GM12872 (cell line): Measurements from ENCODE around the gene CASZ1.

ENCODE experiments used
- TF ChIP-seq, protein P1 (sequence below): IDR thresholded peaks from 3 replicates; pipeline ENCODE4 v1.5.1; 2011; ENCODE audit warnings: low read depth, mild to moderate bottlenecking, low read length, moderate library complexity; ENCODE audit not compliant: insufficient read depth

CASZ1 gene

DNA sequence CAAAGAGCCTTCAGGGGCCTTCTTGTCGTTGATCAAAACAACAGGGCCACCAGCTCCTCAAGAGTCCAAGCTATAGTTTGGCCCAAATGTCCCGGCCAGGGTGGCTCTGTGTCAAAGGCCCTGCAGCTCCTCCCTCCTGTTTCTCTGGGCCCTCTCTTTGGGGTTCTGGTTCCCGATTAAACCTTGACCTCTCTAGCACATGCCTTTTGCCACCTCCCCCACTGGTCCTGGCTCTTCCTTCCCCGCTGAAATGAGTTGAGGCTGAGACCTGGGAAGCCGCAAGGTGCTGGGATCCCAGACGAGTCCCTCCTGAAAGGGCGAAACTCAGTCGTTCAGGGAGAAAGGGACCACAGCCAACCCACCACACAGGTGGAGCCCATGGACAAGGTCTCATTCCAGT lies 56.9 kb downstream of the CASZ1 start:
- TF ChIP-seq, protein P1, sequence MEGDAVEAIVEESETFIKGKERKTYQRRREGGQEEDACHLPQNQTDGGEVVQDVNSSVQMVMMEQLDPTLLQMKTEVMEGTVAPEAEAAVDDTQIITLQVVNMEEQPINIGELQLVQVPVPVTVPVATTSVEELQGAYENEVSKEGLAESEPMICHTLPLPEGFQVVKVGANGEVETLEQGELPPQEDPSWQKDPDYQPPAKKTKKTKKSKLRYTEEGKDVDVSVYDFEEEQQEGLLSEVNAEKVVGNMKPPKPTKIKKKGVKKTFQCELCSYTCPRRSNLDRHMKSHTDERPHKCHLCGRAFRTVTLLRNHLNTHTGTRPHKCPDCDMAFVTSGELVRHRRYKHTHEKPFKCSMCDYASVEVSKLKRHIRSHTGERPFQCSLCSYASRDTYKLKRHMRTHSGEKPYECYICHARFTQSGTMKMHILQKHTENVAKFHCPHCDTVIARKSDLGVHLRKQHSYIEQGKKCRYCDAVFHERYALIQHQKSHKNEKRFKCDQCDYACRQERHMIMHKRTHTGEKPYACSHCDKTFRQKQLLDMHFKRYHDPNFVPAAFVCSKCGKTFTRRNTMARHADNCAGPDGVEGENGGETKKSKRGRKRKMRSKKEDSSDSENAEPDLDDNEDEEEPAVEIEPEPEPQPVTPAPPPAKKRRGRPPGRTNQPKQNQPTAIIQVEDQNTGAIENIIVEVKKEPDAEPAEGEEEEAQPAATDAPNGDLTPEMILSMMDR: no peak

DNA sequence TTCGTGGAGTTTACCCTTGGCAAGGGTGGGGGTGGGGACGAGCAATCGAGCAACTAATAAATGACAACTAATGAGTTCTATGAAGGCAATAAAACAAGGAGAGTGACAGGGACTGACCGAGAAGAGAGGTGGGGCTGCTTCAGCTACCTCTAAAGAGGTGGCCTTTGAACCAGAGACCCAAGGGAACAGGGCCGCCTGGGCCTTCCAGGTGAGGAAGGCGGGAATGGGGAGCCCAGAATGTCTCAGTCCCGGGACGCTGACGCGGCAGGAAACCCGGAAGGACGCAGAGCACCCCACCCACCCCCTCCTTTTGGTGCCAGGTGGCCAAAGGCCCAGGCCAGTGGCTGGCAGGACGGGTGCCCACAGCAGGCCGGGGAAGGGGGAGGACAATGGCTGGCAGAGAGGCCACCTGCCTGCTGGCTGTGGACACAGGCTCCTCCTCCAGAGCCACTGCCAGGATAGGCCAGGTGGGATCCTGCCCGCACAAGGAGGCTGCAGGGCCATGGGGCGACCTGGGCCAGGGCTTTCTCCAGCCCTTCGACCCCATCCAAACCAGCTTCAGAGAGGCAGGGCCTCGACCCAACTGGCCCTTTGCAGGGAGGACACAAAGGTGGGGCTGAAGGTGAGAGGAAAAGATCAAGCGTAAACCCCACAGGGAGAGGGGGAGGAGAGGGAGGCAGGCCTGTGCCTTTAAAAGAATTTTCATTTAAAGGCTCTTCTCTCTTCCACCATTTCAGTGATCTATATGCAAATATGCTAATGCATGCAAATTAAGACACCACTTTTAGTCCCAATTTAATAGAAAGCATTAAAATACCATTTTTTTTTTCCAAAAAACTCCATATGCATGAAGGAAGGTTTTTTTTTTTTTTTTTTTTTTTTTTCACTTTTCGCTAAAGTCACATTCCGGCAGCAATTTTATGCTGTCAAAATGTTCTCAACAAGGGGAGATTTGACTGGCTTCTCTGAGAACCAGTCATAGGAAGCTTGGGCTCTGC lies 58.1 kb downstream of the CASZ1 start:
- TF ChIP-seq, protein P1: no peak

DNA sequence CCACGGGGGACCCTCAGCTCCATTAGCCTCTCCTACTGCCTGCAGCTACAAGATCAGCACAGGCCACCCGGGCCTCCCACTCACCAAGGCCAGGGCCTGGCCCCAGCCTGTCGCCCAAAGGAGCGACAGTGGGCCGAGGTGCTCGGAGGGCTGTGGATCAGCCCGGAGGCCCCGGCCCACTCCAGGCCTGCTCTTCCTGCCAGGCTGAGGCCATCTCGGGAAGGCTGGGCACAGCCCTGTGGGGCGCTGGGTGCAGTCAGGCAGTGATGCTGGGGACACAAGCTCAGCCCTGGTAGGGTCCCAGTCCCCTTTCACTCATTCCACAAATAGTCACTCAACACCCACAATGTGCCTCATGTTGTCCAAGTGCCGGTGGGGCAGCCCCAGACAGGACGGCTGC lies 58.8 kb downstream of the CASZ1 start:
- TF ChIP-seq, protein P1: no peak

DNA sequence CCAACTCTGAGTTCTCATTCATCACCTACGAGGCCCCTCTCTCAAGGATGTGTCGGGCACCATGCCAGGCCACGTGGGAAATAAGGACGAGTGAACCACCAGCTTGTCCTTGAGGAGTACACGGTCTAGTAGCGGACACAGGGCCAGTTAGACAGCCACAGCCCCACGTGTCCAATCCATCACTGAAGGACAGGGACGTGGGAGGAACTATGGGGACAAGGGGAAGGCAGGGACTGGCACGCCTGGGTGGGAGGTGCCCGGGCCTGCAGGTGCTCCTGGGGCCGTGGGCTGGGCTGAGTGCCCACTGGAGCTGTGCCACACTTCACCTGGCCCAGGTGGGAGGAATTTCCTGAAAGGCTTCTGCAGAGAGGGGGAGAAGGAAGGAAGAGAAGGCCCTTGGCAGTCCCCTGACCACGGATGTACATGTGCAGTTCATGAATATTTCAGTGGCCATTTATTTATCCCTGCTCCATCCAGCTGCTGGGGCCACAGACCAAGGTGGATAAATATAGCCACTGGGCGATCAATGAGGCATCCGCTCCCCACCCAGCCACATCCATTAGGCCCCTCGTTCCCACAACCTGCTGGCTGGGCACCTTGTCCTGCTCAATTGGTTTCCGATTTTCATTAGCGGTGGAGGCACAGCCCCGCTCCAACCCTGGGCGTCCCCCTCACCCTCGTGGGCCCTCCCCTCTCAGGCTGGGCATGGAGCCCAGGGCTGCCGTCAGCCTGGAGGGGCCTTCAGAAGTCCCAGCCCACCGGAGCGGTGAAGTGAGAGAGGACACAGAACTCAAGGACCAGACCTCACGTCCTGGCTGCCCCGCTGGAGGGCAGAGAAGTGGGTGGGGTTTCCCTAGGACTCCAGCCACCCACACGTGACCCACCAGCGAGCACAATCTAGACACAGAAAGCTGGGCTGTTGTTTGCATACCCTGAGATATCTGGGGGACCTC lies 59.5 kb downstream of the CASZ1 start:
- TF ChIP-seq, protein P1: no peak

DNA sequence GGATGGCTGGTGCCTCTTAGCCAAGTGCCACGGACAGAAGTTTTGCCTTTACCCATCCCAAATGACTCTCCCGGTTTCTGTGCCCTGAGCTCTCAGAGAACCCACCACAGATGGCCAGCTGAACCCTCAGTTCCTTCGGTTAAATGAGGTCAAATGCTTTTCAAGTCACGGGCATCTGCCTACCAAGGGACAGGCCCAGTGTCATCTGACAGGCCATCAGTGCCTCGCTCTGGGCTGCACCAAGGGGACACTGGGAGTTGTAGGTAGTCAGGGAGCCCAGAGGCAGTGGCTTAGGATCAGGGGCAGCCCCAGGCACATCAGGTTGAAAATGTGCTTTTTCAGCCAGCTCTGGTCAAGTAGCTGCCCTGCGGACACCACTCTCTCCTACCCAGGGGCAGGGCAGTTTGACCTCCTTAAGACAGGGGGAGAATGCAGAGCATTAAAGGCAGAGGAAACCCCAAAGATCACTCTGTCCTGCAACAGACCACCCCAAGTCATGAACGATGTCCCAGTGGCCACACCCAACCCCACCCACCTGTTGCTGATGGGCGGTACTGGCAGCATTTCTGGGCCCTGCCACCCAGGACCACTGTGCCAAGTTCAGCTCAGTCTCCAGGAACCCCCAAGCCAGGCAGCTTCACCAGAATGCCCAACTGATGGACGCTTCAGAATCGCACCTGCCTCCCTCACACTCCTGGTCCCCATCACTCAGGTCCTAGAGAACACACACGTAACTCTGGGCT lies 60.7 kb downstream of the CASZ1 start:
- TF ChIP-seq, protein P1: no peak

DNA sequence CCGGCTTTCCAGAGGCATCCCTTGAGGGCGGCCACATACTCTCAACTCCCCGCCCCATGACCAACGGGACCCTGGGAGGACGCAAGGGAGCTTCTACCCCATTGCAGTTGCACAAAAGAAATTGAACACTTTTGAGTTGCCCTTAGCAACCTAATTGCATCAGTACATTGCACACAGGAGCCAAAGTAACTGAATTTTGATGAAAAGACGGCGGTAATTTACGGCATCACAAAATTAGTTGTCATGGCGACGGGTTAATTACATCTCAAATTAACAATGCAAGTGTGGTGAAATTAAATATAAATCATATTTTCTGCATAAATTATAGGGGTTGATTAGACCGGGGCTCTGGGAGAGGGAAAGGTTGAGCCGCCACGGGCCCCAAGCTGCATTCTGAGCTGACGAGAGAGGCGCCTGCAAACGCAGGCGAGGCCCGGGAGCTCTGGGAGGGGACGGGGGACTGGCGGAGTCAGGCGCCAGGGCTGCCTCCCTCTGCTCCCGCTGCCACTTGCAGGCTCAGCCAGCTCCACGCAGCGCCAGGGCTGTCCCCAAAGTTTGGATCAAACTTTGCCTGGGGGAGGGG lies 61.4 kb downstream of the CASZ1 start:
- TF ChIP-seq, protein P1: no peak

DNA sequence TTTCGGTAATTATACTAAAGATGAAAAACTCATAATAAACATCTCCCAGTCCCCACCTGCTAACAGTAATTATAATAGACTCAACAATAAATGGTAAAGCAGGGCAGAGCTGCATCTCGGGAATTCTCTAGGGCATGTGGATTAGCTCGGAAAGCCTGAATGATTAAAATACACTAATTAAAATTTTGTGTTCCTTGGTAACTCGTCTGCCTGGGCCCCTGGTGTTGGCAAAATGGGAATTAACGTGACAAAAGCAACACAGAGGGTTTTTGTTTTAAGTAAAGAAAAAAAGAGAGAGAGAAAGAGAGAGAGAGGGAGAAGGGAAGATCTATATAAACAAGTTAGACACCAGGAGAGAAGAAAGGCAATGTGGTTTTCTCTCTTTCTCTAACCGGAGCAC lies 62.1 kb downstream of the CASZ1 start:
- TF ChIP-seq, protein P1: no peak
